Measurements from ENCODE around the gene FBXL15. TPM values are rescaled to one million over a fixed set of nuclear protein-coding genes. Genes with fewer than 3 reads are reported as not detected.

The FBXL15 gene
- total and polyA plus RNA-seq, 9 of the 15 experiments (the other 6 are each of a cell fraction or from before 2014, with no cell fraction given) = 0.08 to 25.9 (median 3.5) TPM

GRCh38 chr10:102420714-102421506 lies at the start of gene FBXL15 (continued):
- TF ChIP-seq HBP1 (CRISPR knock-in tag; IDR thresholded peaks at IDR 0.05) (no peak), MAX (CRISPR knock-in tag; IDR thresholded peaks at IDR 0.05) (no peak; the same call in 1 of the 2 replicates), ZKSCAN8 (CRISPR knock-in tag; IDR thresholded peaks at IDR 0.05) (no peak), HNRNPK (IDR thresholded peaks at IDR 0.05; ENCODE audit: low read depth, low read length, poor library complexity, severe bottlenecking) (no peak), ZZZ3 (IDR thresholded peaks at IDR 0.05) (no peak), SMAD3 (CRISPR knock-in tag; conservative IDR thresholded peaks at IDR 0.05) (no peak), ZNF77 (CRISPR knock-in tag; IDR thresholded peaks at IDR 0.05) (no peak), MBD1 (CRISPR knock-in tag; IDR thresholded peaks at IDR 0.05) (no peak), HCFC1 (IDR thresholded peaks at IDR 0.05; ENCODE audit: low read depth, low read length) (peak; percentile 73), LCOR (CRISPR knock-in tag; IDR thresholded peaks at IDR 0.05) (no peak; the same call in 1 of the 2 replicates), THAP7 (CRISPR knock-in tag; IDR thresholded peaks at IDR 0.05) (no peak), SRSF3 (IDR thresholded peaks at IDR 0.05; ENCODE audit: insufficient read depth, low read length) (no peak), ZNF280B (CRISPR knock-in tag; IDR thresholded peaks at IDR 0.05) (no peak), IRF2 (CRISPR knock-in tag; IDR thresholded peaks at IDR 0.05) (no peak), SMAD1 (IDR thresholded peaks at IDR 0.05; ENCODE audit: low read depth, low read length, partially characterized antibody) (no peak), ARID4B (CRISPR knock-in tag; IDR thresholded peaks at IDR 0.05) (no peak; the same call in 1 of the 2 replicates), CBX2 (IDR thresholded peaks at IDR 0.05; ENCODE audit: insufficient read depth, low read length, poor library complexity, severe bottlenecking) (no peak)
